Right lobe of liver (tissue), 6 donors: ENCODE results near the gene ITCH. TPM values are rescaled to one million over a fixed set of nuclear protein-coding genes. Genes with fewer than 3 reads are reported as not detected.
A peak's percentile ranks its signal among the peaks of the same experiment; 100 is the strongest.
"Not testable (repeated sequence)": the region's sequence is repeated elsewhere in the genome, so short reads cannot be mapped to it uniquely, and the experiment has no call there.

Experiments
- ATAC-seq, 4 donors: fragments of 200-7000 bp; cut with Tn5 transposase; one replicate each; pipeline ENCODE4 v1.9.1; 2020; ENCODE audit warnings: mild to moderate bottlenecking in 4 of 4, moderate library complexity in 4 of 4
- DNase-seq, 3 donors: peaks; one replicate each; pipeline ENCODE4 v3.0.0-alpha.2; 2020
- H3K27ac ChIP-seq, 3 donors: fragments of 200-600 bp; one replicate each; pipeline ENCODE4 v1.8.0; 2022
- H3K27me3 ChIP-seq, 2 donors: fragments of 200-600 bp; one replicate each; pipeline ENCODE4 v1.8.0; 2022
- H3K36me3 ChIP-seq, 4 donors: fragments of 200-600 bp; sonication (generic) in 1 of 4; one replicate each; pipeline versions ENCODE4 v1.5.1 to v1.8.0; 2017 to 2022; ENCODE audit warnings: control low read depth in 1 of 4
- H3K4me1 ChIP-seq, 4 donors: fragments of 200-600 bp; sonication (generic) in 1 of 4; one replicate each; pipeline versions ENCODE4 v1.5.1 to v1.8.0; 2017 to 2022; ENCODE audit warnings: control low read depth in 1 of 4
- H3K4me3 ChIP-seq, 3 donors: fragments of 200-600 bp; one replicate each; pipeline ENCODE4 v1.8.0; 2022
- H3K9me3 ChIP-seq, 4 donors: fragments of 200-600 bp; sonication (generic) in 1 of 4; one replicate each; pipeline versions ENCODE4 v1.5.1 to v1.8.0; 2017 to 2022; ENCODE audit warnings: control low read depth in 1 of 4
- POLR2A ChIP-seq: fragments of 450-650 bp; IDR thresholded peaks from one replicate; pipeline ENCODE4 v1.6.1; 2017; ENCODE audit warnings: antibody characterized with exemption, mild to moderate bottlenecking
- WGBS: methylation state at CpG from one replicate; pipeline ENCODE4 v1.1.6; 2018; ENCODE audit warnings: low coverage, low lambda C conversion rate; ENCODE audit not compliant: insufficient coverage; ENCODE audit errors: missing lambda C conversion rate; 5-methylcytosine and 5-hydroxymethylcytosine counted together
- intact Hi-C, 2 donors: fragments of 100-400 bp; cut with DNase I; formaldehyde crosslinking; loops; one replicate each; pipeline versions ENCODE4 v1.11.2 to v1.14.1; 2022
- total RNA-seq, 6 experiments: library from RNA; depleted of rRNA in 2 of 6; stranded (reverse); fragments of >200 nt in 2 of 6; fragmentation: NEBNext Ultra II Directional in 3 of 6; extraction: Animal tissue kit (Norgen Biotek cat#: 25700) in 3 of 6; gene quantifications; one replicate each; pipeline versions ENCODE4 v1.1.0 to v1.2.4, GENCODE V29; 2016 to 2023
- TF ChIP-seq, protein P1 (sequence below), 4 donors: fragments of 200-600 bp in 3 of 4; fragments of 450-650 bp in 1 of 4; IDR thresholded peaks; one replicate each; pipeline versions ENCODE4 v1.5.1 to v1.8.0; 2016 to 2022; ENCODE audit warnings: antibody characterized with exemption in 4 of 4, mild to moderate bottlenecking in 2 of 4
- donor health status: DM: no; HTN: yes; CAD: no.
- donor health status: DM: no; HTN: no; CAD: no.
- donor health status: DM: no; HTN: no; CAD: no.
- donor health status: DM: no; HTN: yes; CAD: no.
- donor health status: DM: no; HTN: yes; CAD: no.

Gene ITCH
- total RNA-seq, 6 experiments from 2014 or later: 32.8 to 71.4 (median 44.1) TPM

DNA sequence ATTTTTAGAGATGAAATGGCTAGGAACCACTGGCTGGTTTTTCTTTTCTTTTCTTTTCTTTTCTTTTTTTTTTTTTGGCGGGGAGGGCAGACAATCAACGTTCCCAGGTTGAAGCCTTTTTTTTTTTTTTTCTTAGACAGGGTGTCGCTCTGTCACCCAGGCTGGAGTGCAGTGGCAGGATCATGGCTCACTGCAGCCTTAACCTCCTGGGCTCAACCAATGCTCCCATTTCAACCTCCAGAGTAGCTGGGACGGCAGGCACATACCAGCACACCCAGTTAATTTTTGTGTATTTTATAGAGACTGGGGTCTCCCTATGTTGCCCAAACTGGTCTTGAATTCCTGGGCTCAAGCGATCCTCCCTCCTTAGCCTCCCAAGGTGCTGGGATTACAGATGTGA, 18.8 kb upstream of the ITCH start:
- TF ChIP-seq, protein P1, sequence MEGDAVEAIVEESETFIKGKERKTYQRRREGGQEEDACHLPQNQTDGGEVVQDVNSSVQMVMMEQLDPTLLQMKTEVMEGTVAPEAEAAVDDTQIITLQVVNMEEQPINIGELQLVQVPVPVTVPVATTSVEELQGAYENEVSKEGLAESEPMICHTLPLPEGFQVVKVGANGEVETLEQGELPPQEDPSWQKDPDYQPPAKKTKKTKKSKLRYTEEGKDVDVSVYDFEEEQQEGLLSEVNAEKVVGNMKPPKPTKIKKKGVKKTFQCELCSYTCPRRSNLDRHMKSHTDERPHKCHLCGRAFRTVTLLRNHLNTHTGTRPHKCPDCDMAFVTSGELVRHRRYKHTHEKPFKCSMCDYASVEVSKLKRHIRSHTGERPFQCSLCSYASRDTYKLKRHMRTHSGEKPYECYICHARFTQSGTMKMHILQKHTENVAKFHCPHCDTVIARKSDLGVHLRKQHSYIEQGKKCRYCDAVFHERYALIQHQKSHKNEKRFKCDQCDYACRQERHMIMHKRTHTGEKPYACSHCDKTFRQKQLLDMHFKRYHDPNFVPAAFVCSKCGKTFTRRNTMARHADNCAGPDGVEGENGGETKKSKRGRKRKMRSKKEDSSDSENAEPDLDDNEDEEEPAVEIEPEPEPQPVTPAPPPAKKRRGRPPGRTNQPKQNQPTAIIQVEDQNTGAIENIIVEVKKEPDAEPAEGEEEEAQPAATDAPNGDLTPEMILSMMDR (IDR thresholded peaks at IDR 0.05): no peak
- no peak for TF ChIP-seq POLR2A
- Histone ChIP-seq H3K27me3 (no peaks in the 10 kb centered on the region), H3K27ac (no peak overlapping the region), H3K4me3 (no peak overlapping the region), H3K36me3 (no peaks in the 10 kb centered on the region), H3K4me1 (peaks cover 0 to 14% (median 3%) of the 10 kb centered on the region in 4 donors), H3K9me3 (no peaks in the 10 kb centered on the region)
- 66% methylated on average over 5 of the region's 5 CpGs for WGBS
- intact Hi-C loops: no loop called here
- no peak for DNase-seq
- peak in 2 of 4 donors; percentile 25 to 47 for ATAC-seq

GRCh38 chr20:34345402-34345736, 17.7 kb upstream of the ITCH start:
- Histone ChIP-seq H3K27ac (no peak overlapping the region), H3K36me3 (no peaks in the 10 kb centered on the region), H3K27me3 (no peaks in the 10 kb centered on the region), H3K4me3 (no peak overlapping the region), H3K4me1 (peaks cover 0 to 14% (median 3%) of the 10 kb centered on the region in 4 donors), H3K9me3 (no peaks in the 10 kb centered on the region)
- TF ChIP-seq, protein P1 (IDR thresholded peaks at IDR 0.05): no peak
- TF ChIP-seq POLR2A: no peak
- no peak for ATAC-seq
- intact Hi-C loops: no loop called here
- no peak for DNase-seq
- WGBS: 87% methylated on average over 2 of the region's 6 CpGs

- ATAC-seq, intact Hi-C loops, DNase-seq, H3K27me3 ChIP-seq, H3K27ac ChIP-seq, H3K9me3 ChIP-seq, H3K36me3 ChIP-seq, H3K4me3 ChIP-seq: not testable (repeated sequence)
- 94% methylated on average over 4 of the region's 10 CpGs for WGBS
- H3K4me1 ChIP-seq: peaks cover 0 to 14% (median 3%) of the 10 kb centered on the region in 4 donors
Measured at GRCh38 chr20:34345839-34346532, 17.1 kb upstream of the ITCH start.

DNA sequence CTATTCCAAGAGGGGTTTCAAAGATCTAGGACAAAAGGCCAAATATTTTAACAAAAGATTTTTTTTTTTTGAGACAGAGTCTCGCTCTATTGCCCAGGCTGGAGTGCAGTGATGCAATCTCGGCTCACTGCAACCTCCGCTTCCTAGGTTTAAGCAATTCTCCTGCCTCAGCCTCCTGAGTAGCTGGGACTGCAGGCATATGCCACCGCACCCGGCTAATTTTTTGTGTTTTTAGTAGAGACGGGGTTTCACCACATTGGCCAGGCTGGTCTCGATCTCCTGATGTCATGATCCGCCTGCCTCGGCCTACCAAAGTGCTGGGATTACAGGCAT, 16.6 kb upstream of the ITCH start:
- DNase-seq, H3K27ac ChIP-seq, intact Hi-C loops, H3K4me3 ChIP-seq, H3K27me3 ChIP-seq, ATAC-seq, H3K9me3 ChIP-seq, H3K36me3 ChIP-seq: not testable (repeated sequence)
- WGBS: 94% methylated on average over 7 of the region's 9 CpGs
- H3K4me1 ChIP-seq: peaks cover 0 to 14% (median 3%) of the 10 kb centered on the region in 4 donors

- H3K36me3 ChIP-seq: no peaks in the 10 kb centered on the region
- intact Hi-C loops: no loop called here
- no peak for DNase-seq
- no peaks in the 10 kb centered on the region for H3K9me3 ChIP-seq
- H3K27me3 ChIP-seq: no peaks in the 10 kb centered on the region
- 79% methylated on average over 2 of the region's 4 CpGs for WGBS
- no peak overlapping the region for H3K4me3 ChIP-seq
- H3K27ac ChIP-seq: no peak overlapping the region
- peaks cover 0 to 14% (median 3%) of the 10 kb centered on the region in 4 donors for H3K4me1 ChIP-seq
- ATAC-seq: no peak
- no peak for TF ChIP-seq POLR2A
- TF ChIP-seq, protein P1 (IDR thresholded peaks at IDR 0.05): no peak
Measured at GRCh38 chr20:34347571-34347970, 15.5 kb upstream of the ITCH start.
